HCT116 (cell line): ENCODE results near the gene SSH2. TPM values are rescaled to one million over a fixed set of nuclear protein-coding genes. Genes with fewer than 3 reads are reported as not detected.

Experiments
- ATAC-seq: fragments of 200-7000 bp; cut with Tn5 transposase; 2 replicates; pipeline ENCODE4 v1.9.1; 2020; ENCODE audit warnings: mild to moderate bottlenecking, moderate library complexity
- BruUV-seq: library from RNA; stranded (reverse); fragments of 400-500 nt; replicated peaks from 2 replicates; lab custom pipeline; 2021; lab: Mats Ljungman, UMichigan
- CTCF ChIA-PET: fragments of 300-600 bp; sonication (Branson Sonifier 250); formaldehyde crosslinking; loops from one replicate; lab custom pipeline; 2021; ENCODE audit warnings: antibody characterized with exemption; lab: Charles Lee
- POLR2A ChIA-PET: fragments of 300-600, 350-600 bp; sonication (Branson Sonifier 250); formaldehyde crosslinking; loops from one replicate; lab custom pipeline; 2021; ENCODE audit warnings: antibody characterized with exemption; lab: Charles Lee
- RAD21 ChIA-PET, 2 experiments: fragments of 300-600 bp; sonication (Branson Sonifier 250); formaldehyde crosslinking; loops; one replicate each; lab custom pipeline; 2023; ENCODE audit warnings: low total read pairs in 2 of 2; ENCODE audit not compliant: uncharacterized antibody in 2 of 2, unreplicated experiment in 2 of 2, low non-redundant PET in 1 of 2; lab: Charles Lee
- DNase-seq: peaks from one replicate; pipeline ENCODE4 v3.0.0-alpha.2; 2010; ENCODE audit warnings: low read depth, low spot score
- H2AFZ ChIP-seq: fragments of 200-600 bp; shearing (Covaris generic), sonication (generic); 2 replicates; pipeline ENCODE4 v1.6.1; 2017; ENCODE audit warnings: low read depth, mixed run types, mixed read lengths, antibody characterized with exemption, low read length; ENCODE audit not compliant: poor library complexity, severe bottlenecking
- H3K27ac ChIP-seq: 2 replicates; pipeline ENCODE4 v1.5.1; 2012; ENCODE audit warnings: low read depth, low read length
- H3K27me3 ChIP-seq: fragments of 200-600 bp; sonication (generic); 2 replicates; pipeline ENCODE4 v1.6.1; 2016; ENCODE audit warnings: mixed run types, low read length, mixed read lengths; ENCODE audit not compliant: insufficient read depth
- H3K36me3 ChIP-seq, 2 experiments: fragments of 200-500 bp in 1 of 2; fragments of 200-600 bp in 1 of 2; sonication (Bioruptor generic) in 1 of 2; sonication (generic) in 1 of 2; 2 replicates each; pipeline versions ENCODE4 v1.5.1 to v1.6.1; 2014 to 2016; ENCODE audit warnings: low read length in 2 of 2, inconsistent platforms in 1 of 2, mixed read lengths in 1 of 2, mixed run types in 1 of 2; ENCODE audit not compliant: insufficient read depth in 2 of 2, control insufficient read depth in 1 of 2
- H3K4me1 ChIP-seq, 2 experiments: fragments of 200-600 bp in 1 of 2; sonication (generic) in 1 of 2; 2 replicates each; pipeline versions ENCODE4 v1.5.1 to v1.6.1; 2012 to 2017; ENCODE audit warnings: low read length in 2 of 2, inconsistent platforms in 1 of 2, mild to moderate bottlenecking in 1 of 2, mixed read lengths in 1 of 2, mixed run types in 1 of 2, moderate library complexity in 1 of 2; ENCODE audit not compliant: insufficient read depth in 2 of 2, control insufficient read depth in 1 of 2
- H3K4me2 ChIP-seq: fragments of 200-600 bp; sonication (generic); 2 replicates; pipeline ENCODE4 v1.6.1; 2017; ENCODE audit warnings: mixed run types, low read length, mixed read lengths
- H3K4me3 ChIP-seq, 2 experiments: fragments of 200-600 bp in 1 of 2; sonication (generic) in 1 of 2; replicated peaks in 1 of 2; 2 replicates each; pipeline ENCODE4 v1.5.1; 2011 to 2016; ENCODE audit warnings: low read length in 2 of 2, control low read depth in 1 of 2, low read depth in 1 of 2, mild to moderate bottlenecking in 1 of 2, mixed read lengths in 1 of 2, mixed run types in 1 of 2
- H3K79me2 ChIP-seq: fragments of 200-600 bp; sonication (generic); 2 replicates; pipeline ENCODE4 v1.6.1; 2017; ENCODE audit warnings: mild to moderate bottlenecking, mixed run types, low read length, moderate library complexity, mixed read lengths; ENCODE audit not compliant: insufficient read depth
- H3K9ac ChIP-seq: fragments of 200-600 bp; sonication (generic); 2 replicates; pipeline ENCODE4 v1.6.1; 2016; ENCODE audit warnings: low read length, mixed read lengths
- H3K9me2 ChIP-seq: fragments of 200-600 bp; sonication (generic), shearing (Covaris generic); 2 replicates; pipeline ENCODE4 v1.6.1; 2017; ENCODE audit warnings: mixed run types, mild to moderate bottlenecking, moderate library complexity; ENCODE audit not compliant: insufficient read depth
- H3K9me3 ChIP-seq, 2 experiments: fragments of 200-500 bp in 1 of 2; fragments of 200-600 bp in 1 of 2; sonication (Bioruptor generic) in 1 of 2; sonication (generic) in 1 of 2; 2 replicates each; pipeline ENCODE4 v1.6.1; 2014 to 2017; ENCODE audit warnings: low read length in 2 of 2, mixed read lengths in 2 of 2, inconsistent platforms in 1 of 2, low read depth in 1 of 2, mild to moderate bottlenecking in 1 of 2, mixed run types in 1 of 2, moderate library complexity in 1 of 2; ENCODE audit not compliant: control insufficient read depth in 1 of 2, insufficient read depth in 1 of 2
- H4K20me1 ChIP-seq: fragments of 200-600 bp; sonication (generic), shearing (Covaris generic); 2 replicates; pipeline ENCODE4 v1.6.1; 2017; ENCODE audit warnings: mixed run types, mild to moderate bottlenecking, moderate library complexity; ENCODE audit not compliant: insufficient read depth
- CBX3 ChIP-seq: IDR thresholded peaks from 2 replicates; pipeline ENCODE4 v1.6.1; 2012; ENCODE audit warnings: low read depth
- CEBPB ChIP-seq: IDR thresholded peaks from 2 replicates; pipeline ENCODE4 v1.6.1; 2012; ENCODE audit warnings: low read depth
- CTCF ChIP-seq, 3 experiments: fragments of 200-600 bp in 1 of 3; sonication (generic) in 1 of 3; IDR thresholded peaks in 2 of 3; conservative IDR thresholded peaks in 1 of 3; 2 replicates each; pipeline ENCODE4 v1.5.1; 2012 to 2017; ENCODE audit warnings: low read depth in 2 of 3, low read length in 2 of 3, antibody characterized with exemption in 1 of 3, borderline replicate concordance in 1 of 3, control low read depth in 1 of 3, mild to moderate bottlenecking in 1 of 3, mixed read lengths in 1 of 3, mixed run types in 1 of 3, moderate library complexity in 1 of 3; ENCODE audit not compliant: insufficient read depth in 1 of 3
- EZH2 ChIP-seq: fragments of 200-600 bp; sonication (generic); IDR thresholded peaks from 2 replicates; pipeline ENCODE4 v1.6.1; 2017; ENCODE audit warnings: antibody characterized with exemption, mixed run types
- FOSL1 ChIP-seq: IDR thresholded peaks from 2 replicates; pipeline ENCODE4 v1.6.1; 2012; ENCODE audit warnings: low read depth
- JUND ChIP-seq: IDR thresholded peaks from 2 replicates; pipeline ENCODE4 v1.6.1; 2012
- POLR2AphosphoS5 ChIP-seq: IDR thresholded peaks from 2 replicates; pipeline ENCODE4 v1.6.1; 2011; ENCODE audit warnings: mild to moderate bottlenecking, low read depth, low read length, moderate library complexity
- SP1 ChIP-seq: IDR thresholded peaks from 2 replicates; pipeline ENCODE4 v1.6.1; 2012; ENCODE audit warnings: low read depth
- SRF ChIP-seq: IDR thresholded peaks from 2 replicates; pipeline ENCODE4 v1.6.1; 2012; ENCODE audit warnings: low read depth
- intact Hi-C: fragments of 100-400 bp; cut with micrococcal nuclease; formaldehyde crosslinking; loops from 2 replicates; pipeline ENCODE4 v1.10.0; 2022
- total RNA-seq: library from RNA; stranded (reverse); gene quantifications from one replicate; pipeline ENCODE4 v1.2.1, GENCODE V29; 2021; ENCODE audit not compliant: unreplicated experiment

SSH2 gene
- total RNA-seq, 1 experiment from 2014 or later = 17.0 TPM

DNA sequence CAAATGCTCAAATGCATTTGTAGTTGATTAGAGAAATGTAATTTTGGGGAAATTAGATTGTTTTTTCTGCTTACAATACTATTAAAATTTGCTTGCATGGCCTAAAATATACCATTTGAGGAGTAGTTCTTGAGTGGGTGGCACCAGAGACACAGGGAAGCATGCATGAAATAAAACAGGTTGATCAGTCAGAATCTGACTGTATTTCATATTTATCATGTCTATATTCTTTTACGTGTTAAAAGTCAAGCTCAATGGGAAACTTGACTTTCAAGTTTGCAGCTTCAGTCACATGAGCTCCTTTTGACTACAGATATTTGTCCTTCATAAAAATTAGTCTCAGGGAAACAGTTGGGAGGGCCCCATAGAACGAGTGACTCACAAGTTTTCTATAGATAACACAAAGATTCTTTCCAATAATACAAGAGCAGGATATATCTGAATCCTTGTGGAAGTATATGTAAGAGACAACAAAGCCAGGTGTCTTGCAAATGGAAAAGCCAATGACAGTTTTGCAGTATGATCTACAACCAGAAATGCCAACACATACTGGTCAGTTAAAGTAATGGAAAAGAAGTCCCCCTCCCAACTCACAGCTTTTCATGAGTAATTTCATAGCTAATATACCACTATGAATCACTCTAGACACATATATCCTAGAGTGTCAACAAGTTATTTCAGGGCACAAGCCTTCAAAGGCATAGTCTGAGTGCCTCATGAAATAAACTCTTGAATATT, 265.1 kb downstream of the SSH2 start:
- peak; percentile 60 for DNase-seq
- H3K36me3 ChIP-seq = no peaks in the 10 kb centered on the region
- ChIA-PET RAD21 (no interaction called here), CTCF (interaction anchor here (0.8 to 1.4 kb wide), 3 partner anchors 115 to 357 kb away, joined by 3 to 4 read pairs (median 4); no protein-coding TSS in a partner anchor), POLR2A (interaction anchor here (1.3 to 1.5 kb wide), 2 partner anchors 10 to 13 kb away, joined by 3 read pairs; no protein-coding TSS in a partner anchor)
- no peaks in the 10 kb centered on the region for H3K27me3 ChIP-seq
- no peak overlapping the region for H2AFZ ChIP-seq
- ATAC-seq = peak; percentile 89
- H3K4me2 ChIP-seq = peak overlapping the region; percentile 62
- peaks cover 9 to 33% of the 10 kb centered on the region in 2 experiments for H3K4me1 ChIP-seq
- peak; percentile 72 for TF ChIP-seq JUND
- TF ChIP-seq CEBPB = peak; percentile 53; the same call in 1 of the 2 replicates
- peak; percentile 57 for TF ChIP-seq SP1
- no peak for TF ChIP-seq POLR2AphosphoS5
- peak; percentile 68 for TF ChIP-seq FOSL1
- TF ChIP-seq CTCF (IDR thresholded peaks at IDR 0.05 in 2 of 3, conservative IDR thresholded peaks at IDR 0.05 in 1 of 3; ENCODE audit: borderline replicate concordance in 1 of 3, insufficient read depth in 1 of 3, low read depth in 2 of 3, low read length in 2 of 3) = no peak
- no peak for TF ChIP-seq EZH2
- TF ChIP-seq CBX3 = 0 out of 2 replicates have a peak, but pooled peaks have one; percentile 34
- TF ChIP-seq SRF = peak; percentile 41; the same call in 1 of the 2 replicates
- H4K20me1 ChIP-seq = no peaks in the 10 kb centered on the region
- H3K9me3 ChIP-seq = no peaks in the 10 kb centered on the region
- peak overlapping the region in 1 of 2 experiments; percentile 2; a peak in 2 of 4 replicates for H3K4me3 ChIP-seq
- BruUV-seq = no TSS peak
- H3K79me2 ChIP-seq = no peaks in the 10 kb centered on the region
- peak overlapping the region; percentile 4; the same call in 1 of the 2 replicates for H3K9ac ChIP-seq
- intact Hi-C loops = no loop called here
- no peaks in the 10 kb centered on the region for H3K9me2 ChIP-seq
- peak overlapping the region; percentile 44; the same call in 1 of the 2 replicates for H3K27ac ChIP-seq
